GM18868 (cell line): ENCODE measurements around the gene PSMB1.
"Not testable (repeated sequence)": the region's sequence is repeated elsewhere in the genome, so short reads cannot be mapped to it uniquely, and the experiment has no call there.

ENCODE experiments used
- ATAC-seq: cut with Tn5 transposase; IDR thresholded peaks from one replicate; pipeline ENCODE4 v1.9.1; 2021; ENCODE audit warnings: mild to moderate bottlenecking, moderate library complexity; ENCODE audit not compliant: unreplicated experiment

PSMB1 gene

DNA sequence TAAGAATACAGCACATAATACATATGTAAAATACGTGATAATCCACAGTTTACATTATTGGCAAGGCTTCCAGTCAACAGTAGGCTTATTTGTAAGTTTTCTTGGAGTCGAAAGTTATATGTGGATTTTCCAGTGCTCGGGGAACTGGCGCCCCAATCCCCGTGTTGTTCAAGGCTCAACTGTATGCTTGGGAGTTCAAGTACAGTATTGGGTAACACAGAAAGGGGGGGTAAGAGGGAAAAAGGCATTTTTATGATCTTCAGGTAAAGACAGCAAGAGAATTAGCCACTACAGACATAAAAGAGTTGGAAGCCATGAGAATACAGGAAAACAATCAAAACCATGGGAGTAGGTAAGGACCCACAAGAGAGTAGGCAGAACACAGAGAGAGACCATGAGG is 16.4 kb downstream of the PSMB1 start:
- no peak for ATAC-seq

DNA sequence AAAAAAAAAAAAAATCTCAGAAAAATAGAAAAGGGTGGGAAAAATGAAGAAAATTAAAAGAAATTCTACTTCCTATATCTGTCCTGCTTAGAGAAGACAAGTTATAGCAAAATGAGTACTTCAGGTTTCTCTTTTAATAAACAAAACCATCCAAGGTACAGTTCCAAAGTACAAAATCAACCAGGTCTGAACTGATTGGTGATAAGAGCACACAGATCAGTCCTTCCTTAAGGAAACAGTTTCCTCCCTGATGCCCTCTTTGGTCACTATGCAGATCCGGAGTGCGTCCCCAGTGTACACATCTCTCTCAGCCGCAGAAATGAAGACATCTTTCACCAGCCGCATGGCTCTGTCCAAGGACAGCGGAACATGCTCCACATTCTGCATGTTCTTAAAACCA is 18.1 kb downstream of the PSMB1 start:
- no peak for ATAC-seq

DNA sequence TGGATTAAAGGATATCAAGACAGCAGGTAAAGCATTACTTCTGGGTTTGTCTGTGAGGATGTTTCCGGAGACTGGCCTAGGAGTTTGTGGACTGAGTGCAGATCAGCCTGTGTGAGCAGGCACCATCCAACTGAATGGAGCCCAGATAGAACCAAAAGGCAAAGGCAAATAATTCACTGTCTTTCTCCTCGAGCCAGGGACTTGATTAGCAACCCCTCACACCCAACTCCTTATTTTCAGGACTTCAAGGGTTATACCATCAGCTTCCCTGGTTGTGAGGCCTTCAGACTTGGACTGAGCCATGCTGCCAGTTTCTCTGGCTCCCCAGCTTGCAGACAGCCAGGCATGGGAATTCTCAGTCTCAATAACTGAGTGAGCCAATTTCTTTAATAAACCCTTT is 19.3 kb downstream of the PSMB1 start:
- no peak for ATAC-seq

DNA sequence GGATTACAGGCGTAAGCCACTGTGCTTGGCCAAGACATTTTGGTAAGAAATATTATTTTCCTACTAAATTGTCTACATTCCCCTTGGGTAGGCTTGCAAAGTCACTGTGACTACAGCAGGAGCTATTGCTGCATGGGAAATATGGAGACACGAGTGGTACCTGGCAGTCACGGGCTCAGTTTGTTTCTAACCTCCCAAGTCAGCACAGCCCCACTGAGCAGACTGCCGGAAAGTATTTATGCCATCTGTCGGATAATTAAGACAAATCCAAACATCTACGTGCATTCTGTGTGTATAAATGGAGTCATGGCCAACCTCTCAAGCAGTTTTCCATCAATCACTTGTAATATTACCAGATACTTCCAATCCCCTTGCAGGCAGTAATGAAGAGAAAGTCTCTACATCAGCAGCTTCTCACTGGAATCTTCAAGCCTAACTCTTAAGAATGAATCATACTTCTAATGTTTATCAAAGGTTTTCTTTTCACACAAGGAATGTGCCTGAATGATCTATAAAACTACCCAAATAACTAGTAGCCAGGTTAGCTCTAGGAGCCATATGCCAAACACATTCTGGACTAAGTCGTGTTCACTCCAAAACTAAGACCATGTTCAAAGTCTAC is 20.1 kb downstream of the PSMB1 start:
- ATAC-seq, result no peak

DNA sequence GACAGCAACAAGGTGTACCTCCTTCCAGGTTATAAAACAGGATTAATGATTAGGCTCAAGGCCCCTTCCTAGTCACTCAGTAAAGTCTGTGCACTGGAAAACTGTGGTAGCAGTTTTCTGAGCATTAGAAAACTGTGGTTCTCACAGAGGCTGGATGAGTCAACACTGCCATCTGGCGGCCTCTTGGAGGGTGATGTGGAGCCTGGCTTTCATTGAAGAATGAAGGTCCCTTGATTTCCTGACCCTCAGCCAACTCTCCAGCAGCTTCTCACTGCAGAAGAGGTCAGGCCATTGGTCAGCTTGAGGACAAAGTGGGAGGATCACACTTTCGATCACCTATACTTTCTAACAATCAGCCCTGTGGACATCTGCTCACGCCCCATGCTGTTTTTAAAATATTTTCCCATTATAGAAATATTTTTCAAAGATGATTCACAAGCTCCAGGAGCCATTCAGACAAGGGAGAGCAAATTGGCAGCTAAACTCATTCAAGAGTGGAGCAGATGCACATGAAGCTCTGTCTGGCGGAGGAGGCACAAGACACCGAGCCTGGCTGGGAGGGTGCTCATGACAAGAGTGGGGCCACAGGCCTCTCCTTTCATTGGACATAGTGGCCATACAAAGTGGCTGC is 23.2 kb downstream of the PSMB1 start:
- ATAC-seq, result peak; percentile 83

DNA sequence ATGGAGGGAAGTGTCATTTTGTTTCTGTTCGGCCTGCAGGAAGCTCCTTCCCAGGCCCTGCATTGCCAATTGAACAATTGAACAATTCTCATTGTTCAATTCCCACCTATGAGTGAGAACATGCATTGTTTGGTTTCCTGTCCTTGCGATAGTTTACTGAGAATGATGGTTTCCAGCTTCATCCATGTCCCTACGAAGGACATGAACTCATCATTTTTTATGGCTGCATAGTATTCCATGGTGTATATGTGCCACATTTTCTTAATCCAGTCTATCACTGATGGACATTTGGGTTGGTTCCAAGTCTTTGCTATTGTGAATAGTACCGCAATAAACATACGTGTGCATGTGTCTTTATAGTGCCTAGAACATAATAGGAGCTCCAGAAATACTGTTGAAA is 25.1 kb downstream of the PSMB1 start:
- ATAC-seq, result not testable (repeated sequence)

DNA sequence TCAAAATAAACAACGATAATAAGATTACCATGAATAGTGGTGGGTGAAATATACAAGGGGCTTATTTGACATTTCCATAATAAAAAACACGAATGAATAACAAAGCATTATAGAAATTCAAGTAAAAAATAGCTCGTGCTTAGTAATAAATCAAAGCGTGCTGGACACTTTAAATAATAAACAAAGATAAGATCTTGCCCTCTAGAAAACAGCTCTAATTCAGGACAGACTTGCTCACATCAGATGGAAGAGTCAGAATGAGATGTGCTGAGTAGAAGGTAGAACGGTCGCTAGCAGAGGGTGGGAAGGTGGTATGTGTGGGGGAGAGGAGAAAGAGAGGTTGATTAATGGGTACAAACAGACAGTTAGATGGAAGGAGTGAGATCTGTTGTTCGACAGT is 27.3 kb downstream of the PSMB1 start:
- no peak for ATAC-seq

DNA sequence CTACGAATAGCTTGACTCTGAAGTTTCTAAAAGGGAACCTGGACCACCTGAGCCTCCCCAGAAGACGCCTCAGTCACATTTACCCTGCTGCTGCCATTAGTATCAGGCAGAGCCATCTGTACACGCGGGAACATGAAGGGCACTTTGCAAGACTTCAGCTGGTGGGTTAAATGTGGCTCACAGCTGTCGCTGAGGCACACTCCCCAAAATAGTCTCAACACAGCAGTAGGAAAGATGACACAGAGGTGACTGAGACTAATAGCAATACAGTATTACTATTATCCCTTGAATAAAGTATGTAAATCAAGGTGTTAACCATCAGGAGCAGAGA is 29.0 kb downstream of the PSMB1 start:
- ATAC-seq, result no peak

DNA sequence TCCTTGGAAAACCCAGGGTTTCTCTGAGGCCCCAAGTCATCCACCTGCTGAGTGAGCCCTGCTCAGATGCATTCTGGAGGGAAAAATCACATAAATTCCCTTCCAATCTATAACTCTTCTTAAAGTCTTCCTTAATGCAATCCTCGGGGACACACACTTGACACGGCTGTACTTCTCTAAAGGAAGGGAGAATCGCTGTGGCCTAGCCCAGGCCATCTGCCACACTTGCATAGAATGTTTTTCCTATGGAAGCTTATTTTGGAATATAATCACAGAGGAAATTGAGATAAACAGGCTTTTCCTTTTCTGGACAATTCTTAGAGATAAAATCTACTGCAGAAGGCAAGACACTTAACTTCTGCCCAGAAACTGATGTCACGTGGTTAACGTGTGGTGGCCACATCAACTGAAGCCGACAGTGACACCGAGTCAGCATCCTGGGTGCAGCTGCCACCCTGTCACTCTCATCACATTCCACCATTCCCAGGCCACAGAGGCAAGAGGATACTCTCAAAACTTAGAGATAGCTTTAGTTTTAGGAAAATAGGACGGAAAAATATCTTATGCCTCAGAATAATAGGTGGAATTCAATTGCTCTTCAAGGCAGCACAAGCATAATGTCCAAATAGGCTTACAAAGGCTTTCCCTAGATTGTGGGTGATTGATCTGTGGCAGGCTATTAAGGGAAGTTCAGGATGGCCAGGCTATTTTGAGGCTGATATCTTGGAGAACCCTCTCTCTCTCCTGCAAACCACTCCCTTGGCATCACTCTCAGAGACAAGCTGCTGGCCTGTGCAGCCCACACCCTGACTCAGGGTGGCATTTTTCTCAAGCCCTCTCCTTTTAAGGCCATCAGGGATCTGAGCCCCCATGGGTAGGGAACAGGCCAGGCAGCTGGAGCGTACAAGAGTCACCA is 29.6 kb downstream of the PSMB1 start:
- ATAC-seq, result no peak

DNA sequence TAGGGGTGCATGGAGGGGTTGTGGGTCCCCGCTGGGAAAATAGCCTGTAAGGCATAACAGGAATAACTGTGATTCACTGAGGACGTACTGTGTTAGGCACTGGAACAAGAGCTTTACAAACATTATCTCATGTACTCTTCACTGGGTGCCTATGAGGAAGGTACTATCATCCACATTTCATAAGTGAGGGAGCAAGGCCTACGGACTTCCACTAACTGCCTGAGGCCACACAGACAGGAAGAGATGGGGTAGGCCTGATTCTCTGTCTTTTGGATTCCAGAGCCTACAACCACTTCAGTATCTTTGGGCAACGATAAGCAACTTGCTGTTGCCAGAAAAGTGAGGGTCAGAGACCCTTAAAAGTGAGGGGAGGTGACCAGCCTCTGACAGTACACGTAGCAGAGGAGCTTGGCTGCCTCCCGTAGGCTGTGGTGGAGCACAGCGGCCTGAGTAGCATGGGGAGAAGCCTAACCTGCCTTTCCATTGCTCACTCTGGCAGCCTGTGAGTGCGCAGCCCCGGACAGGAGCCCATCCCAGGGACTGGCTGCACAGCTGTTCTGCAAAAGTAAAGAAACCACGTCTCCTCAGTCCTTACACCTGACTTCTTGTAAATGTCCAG is 30.4 kb downstream of the PSMB1 start:
- ATAC-seq, result peak; percentile 54

DNA sequence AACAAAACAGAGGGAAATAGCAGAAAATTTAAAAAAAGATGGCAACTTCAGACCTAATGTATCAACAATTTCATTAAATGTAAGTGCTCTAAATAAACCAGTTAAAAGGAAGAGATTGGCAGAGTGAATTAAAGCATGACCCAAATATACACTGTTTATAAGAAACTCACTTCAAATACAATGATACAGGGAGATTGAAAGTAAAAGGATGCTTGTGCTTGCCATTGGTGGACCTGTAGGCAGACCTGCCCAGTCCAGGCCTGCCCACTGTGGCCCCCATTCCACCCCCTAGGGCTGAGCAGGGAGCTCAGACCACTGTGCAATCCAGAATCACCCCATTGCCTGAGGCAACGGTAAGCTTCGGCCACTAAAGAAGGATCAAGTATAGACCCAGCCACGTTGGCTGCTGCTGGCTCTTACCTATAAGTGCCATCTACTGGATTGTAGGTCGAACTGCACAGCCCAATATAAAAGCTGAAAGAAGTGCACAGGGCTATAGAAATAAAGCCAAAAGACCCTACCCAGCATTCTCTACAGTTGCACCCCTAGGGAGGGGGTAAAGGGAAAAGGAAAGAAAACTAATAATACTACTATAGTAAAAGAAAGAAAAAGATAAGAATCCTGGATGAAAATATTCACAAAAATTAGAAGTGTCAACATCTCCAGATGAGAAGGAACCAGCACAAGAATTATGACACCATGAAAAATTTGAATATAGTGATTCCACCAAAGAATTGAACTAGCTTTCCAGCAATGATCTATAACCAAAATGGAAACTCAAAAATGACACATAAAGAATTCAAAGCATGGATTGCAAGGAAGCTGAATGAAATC is 36.1 kb downstream of the PSMB1 start:
- ATAC-seq, result peak; percentile 99

DNA sequence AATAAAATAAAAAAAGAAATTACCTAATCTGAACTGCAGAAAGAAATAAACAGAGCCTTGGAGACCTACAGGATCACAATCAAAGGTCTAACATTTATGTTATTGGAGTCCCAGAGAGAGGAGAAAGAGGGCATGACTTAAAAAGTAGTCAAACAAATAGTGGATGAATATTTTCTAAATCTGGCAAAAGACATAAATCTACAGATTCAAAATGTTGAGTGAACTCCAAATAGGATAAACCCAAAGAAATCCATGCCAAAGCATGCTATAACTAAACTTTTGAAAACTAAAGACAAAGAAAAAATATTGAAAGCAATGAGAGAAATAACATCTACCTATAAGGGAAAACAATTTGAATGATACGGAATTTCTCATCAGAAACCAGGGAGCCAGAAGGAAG is 38.2 kb downstream of the PSMB1 start:
- ATAC-seq, result no peak

DNA sequence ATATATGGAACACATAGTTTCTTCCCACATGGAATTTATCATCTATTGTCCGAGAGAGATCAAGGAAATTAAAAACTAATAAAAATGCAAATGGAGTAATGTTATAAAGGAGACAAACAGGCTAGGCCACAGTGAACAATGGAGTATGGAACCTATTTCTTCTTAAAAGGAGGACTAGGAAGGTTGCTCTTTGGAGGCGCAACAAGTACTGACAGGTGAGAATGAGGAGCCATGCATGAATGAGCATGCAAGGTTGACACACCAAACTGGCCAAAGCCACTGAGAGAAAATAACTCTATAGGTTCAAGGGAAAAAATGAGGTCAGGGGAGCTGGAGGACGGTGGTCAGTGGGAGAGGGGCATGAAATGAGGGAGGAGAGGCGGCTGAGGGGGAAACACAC is 40.9 kb downstream of the PSMB1 start:
- no peak for ATAC-seq

DNA sequence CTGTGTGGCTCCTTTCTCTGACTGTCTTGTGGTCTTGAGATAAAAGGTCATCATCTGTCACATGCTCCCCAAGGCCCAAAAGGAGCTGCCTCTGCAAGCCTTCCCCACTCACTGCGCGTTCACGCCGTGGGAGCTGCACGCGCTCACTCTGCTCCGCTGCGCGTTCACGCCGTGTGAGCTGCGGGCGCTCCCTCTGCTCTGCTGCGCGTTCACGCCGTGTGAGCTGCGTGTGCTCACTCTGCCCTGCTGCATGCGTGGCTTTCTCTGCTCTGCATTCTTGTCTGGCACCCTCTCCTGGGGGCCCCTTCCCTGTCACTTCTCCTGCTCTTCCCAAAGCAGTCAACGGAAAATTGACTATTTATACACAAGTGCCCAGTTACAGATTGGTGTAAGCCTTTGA is 42.5 kb downstream of the PSMB1 start:
- ATAC-seq, result no peak

DNA sequence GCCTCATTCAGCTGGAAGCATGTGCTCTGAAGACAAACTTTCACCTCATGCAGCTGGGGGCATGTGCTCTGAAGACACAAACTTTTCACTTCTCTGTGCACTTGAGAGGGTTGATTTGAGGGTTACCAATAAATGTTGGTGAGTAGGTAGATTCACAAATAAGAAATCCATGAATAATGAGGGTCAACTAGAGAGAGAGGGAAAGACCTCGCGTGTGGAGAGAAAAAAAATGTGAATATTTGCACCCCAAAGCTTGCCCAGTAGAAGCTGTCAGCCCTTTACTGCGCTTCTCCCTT is 43.4 kb downstream of the PSMB1 start:
- no peak for ATAC-seq

DNA sequence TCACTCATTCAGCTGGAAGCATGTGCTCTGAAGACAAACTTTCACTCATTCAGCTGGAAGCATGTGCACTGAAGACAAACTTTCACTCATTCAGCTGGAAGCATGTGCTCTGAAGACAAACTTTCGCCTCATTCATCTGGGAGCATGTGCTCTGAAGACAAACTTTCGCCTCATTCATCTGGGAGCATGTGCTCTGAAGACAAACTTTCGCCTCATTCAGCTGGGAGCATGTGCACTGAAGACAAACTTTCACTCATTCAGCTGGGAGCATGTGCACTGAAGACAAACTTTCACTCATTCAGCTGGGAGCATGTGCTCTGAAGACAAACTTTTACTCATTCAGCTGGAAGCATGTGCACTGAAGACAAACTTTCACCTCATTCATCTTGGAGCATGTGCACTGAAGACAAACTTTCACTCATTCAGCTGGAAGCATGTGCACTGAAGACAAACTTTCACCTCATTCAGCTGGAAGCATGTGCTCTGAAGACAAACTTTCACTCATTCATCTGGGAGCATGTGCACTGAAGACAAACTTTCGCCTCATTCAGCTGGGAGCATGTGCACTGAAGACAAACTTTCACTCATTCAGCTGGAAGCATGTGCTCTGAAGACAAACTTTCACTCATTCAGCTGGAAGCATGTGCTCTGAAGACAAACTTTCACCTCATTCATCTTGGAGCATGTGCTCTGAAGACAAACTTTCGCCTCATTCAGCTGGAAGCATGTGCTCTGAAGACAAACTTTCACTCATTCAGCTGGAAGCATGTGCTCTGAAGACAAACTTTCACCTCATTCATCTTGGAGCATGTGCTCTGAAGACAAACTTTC is 44.0 kb downstream of the PSMB1 start:
- ATAC-seq, result not testable (repeated sequence)

DNA sequence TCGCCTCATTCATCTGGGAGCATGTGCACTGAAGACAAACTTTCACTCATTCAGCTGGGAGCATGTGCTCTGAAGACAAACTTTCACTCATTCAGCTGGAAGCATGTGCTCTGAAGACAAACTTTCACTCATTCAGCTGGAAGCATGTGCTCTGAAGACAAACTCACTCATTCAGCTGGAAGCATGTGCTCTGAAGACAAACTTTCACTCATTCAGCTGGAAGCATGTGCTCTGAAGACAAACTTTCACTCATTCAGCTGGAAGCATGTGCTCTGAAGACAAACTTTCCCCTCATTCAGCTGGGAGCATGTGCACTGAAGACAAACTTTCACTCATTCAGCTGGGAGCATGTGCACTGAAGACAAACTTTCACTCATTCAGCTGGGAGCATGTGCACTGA is 44.8 kb downstream of the PSMB1 start:
- ATAC-seq, result not testable (repeated sequence)

DNA sequence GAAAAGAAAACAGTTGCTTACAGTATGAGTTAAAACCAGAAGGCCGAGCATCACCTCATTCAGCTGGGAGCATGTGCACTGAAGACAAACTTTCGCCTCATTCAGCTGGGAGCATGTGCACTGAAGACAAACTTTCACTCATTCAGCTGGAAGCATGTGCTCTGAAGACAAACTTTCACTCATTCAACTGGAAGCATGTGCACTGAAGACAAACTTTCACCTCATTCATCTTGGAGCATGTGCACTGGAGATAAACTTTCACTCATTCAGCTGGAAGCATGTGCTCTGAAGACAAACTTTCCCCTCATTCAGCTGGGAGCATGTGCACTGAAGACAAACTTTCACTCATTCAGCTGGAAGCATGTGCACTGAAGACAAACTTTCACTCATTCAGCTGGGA is 45.4 kb downstream of the PSMB1 start:
- ATAC-seq, result not testable (repeated sequence)

DNA sequence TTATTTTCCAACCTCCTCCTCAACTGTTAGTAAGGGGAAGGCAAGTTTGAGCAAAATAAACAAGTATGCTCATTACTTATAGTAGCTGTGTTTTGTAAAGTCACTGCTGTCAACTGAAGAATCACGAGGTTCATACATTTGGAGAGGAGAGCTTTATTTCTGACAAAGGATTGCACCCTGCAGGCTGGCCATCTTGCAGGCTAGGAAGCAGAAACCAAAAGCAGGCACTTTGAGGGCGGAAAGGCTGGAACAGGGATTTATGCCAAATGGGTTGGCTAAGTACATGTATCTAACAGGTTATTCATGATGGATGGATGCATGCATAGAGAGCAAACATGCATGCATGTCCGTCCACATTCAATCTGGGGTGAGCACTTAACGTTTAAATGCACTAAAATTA is 46.7 kb downstream of the PSMB1 start:
- no peak for ATAC-seq

DNA sequence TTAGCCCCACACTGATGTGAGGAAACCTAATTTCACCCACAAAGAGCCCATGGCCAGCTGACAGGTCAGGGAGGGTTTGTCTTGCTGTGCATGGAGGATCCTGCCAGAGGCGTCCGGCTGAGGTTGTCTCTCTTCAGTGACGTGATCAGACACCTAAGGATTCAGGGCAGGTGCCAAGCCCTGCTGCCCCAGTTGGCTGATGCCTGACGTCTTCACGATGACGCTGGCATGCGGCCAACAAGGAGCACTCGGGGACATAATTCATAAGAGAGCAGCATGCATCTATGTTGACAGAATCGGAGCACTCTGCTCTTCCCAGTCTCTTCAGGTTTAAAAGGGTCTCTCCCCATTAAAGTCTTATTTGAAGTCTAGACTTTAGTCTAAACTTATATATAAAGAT is 47.8 kb downstream of the PSMB1 start:
- no peak for ATAC-seq
